ENCODE data around the gene RDH13.

RDH13 gene

GRCh38 chr19:55077106-55077505 lies 14.2 kb upstream of the RDH13 start:
- no peak for DNase-seq (ENCODE audit: low read depth in 1 of 2, low spot score in 1 of 2)
- peaks cover 3% of the 10 kb centered on the region for H3K27me3 ChIP-seq (ENCODE audit: insufficient read depth, poor library complexity, severe bottlenecking)
- H3K27ac ChIP-seq (replicated peaks) = no peak overlapping the region
- no peak for TF ChIP-seq SPI1 (IDR thresholded peaks at IDR 0.05; ENCODE audit: borderline replicate concordance, low read depth)
- TF ChIP-seq GABPA (IDR thresholded peaks at IDR 0.05; ENCODE audit: low read depth) = no peak
- no peak for TF ChIP-seq CTCF (IDR thresholded peaks at IDR 0.05; ENCODE audit: insufficient read depth, low read length)
- TF ChIP-seq POLR2AphosphoS5 (IDR thresholded peaks at IDR 0.05; ENCODE audit: low read depth) = no peak
- H3K4me3 ChIP-seq (replicated peaks; ENCODE audit: insufficient read depth, low read length) = no peak overlapping the region

GRCh38 chr19:55076321-55076720 lies 13.4 kb upstream of the RDH13 start:
- TF ChIP-seq CTCF (IDR thresholded peaks at IDR 0.05; ENCODE audit: insufficient read depth, low read length) = no peak
- TF ChIP-seq SPI1 (IDR thresholded peaks at IDR 0.05; ENCODE audit: borderline replicate concordance, low read depth) = no peak
- no peak for TF ChIP-seq POLR2AphosphoS5 (IDR thresholded peaks at IDR 0.05; ENCODE audit: low read depth)
- no peak for TF ChIP-seq GABPA (IDR thresholded peaks at IDR 0.05; ENCODE audit: low read depth)
- TF ChIP-seq REST (IDR thresholded peaks at IDR 0.05; ENCODE audit: insufficient replicate concordance, low read depth) = no peak
- no peak overlapping the region for H3K4me3 ChIP-seq (replicated peaks; ENCODE audit: insufficient read depth, low read length)
- no peak for DNase-seq (ENCODE audit: low read depth in 1 of 2, low spot score in 1 of 2)
- no peaks in the 10 kb centered on the region for H3K27me3 ChIP-seq (ENCODE audit: insufficient read depth, poor library complexity, severe bottlenecking)
- no peak overlapping the region for H3K27ac ChIP-seq (replicated peaks)

- Histone ChIP-seq H3K4me3 (replicated peaks; ENCODE audit: insufficient read depth, low read length) (no peak within 1 kb of the TSS), H3K27me3 (ENCODE audit: insufficient read depth, poor library complexity, severe bottlenecking) (peaks cover 4% of the 10 kb centered on the region), H3K27ac (replicated peaks) (no peak within 1 kb of the TSS; the same call in 1 of the 2 replicates)
- peak; percentile 68 to 71 for DNase-seq (ENCODE audit: low read depth in 1 of 2, low spot score in 1 of 2)
- no peak for TF ChIP-seq POLR2AphosphoS5 (IDR thresholded peaks at IDR 0.05; ENCODE audit: low read depth)
- TF ChIP-seq SPI1 (IDR thresholded peaks at IDR 0.05; ENCODE audit: borderline replicate concordance, low read depth) = peak; percentile 58
- TF ChIP-seq REST (IDR thresholded peaks at IDR 0.05; ENCODE audit: insufficient replicate concordance, low read depth) = peak; percentile 25
Measured at GRCh38 chr19:55075371-55075998, 12.5 kb upstream of the RDH13 start, which contains the start of gene EPS8L1. TSS of gene EPS8L1 (plus strand) at chr19:55075869. CDS start at chr19:55076445, 576 bp downstream.

- TF ChIP-seq POLR2AphosphoS5 (IDR thresholded peaks at IDR 0.05; ENCODE audit: low read depth) (no peak), SPI1 (IDR thresholded peaks at IDR 0.05; ENCODE audit: borderline replicate concordance, low read depth) (no peak), CTCF (IDR thresholded peaks at IDR 0.05; ENCODE audit: insufficient read depth, low read length) (no peak), REST (IDR thresholded peaks at IDR 0.05; ENCODE audit: insufficient replicate concordance, low read depth) (no peak), GABPA (IDR thresholded peaks at IDR 0.05; ENCODE audit: low read depth) (no peak)
- Histone ChIP-seq H3K27me3 (ENCODE audit: insufficient read depth, poor library complexity, severe bottlenecking) (peaks cover 21% of the 10 kb centered on the region), H3K27ac (replicated peaks) (no peak overlapping the region), H3K4me3 (replicated peaks; ENCODE audit: insufficient read depth, low read length) (no peak overlapping the region)
- no peak for DNase-seq (ENCODE audit: low read depth in 1 of 2, low spot score in 1 of 2)
Measured at GRCh38 chr19:55071913-55072312, 9.0 kb upstream of the RDH13 start.

Measured in HL-60 (cell line).